ENCODE results near the gene BATF.

BATF gene

DNA sequence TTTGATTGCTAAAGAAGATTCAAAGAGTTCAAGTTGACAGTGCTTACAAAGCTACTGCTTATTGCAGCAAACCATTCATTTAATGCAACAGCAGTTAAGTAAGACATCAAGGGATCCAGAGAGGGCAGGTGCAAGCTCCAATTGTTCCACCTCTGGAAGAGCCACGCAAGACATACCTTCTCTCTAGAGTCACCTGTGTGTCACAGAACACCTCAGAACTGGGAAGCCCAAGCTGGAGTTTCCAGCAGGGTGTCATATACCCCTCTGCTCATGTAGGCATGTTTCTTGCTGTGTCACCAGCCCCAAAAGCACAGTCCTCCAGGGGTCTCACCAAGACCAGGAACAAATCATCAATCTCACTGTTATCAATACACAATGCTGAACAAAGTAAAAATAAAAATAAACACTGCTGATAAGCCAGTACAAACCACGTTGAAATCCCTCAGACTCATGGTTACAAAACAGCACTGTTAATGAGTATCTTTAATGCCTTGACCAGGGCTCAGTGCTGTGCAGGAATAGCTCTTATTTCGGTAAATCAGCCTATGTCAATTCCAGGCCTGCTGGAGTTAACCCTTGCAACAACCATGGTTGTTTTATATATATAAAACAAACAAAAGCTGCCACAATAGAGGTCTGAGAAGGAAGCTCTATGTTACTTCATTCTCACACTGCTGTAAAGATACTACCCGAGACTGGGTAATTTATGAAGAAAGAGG lies 37.4 kb upstream of the BATF start:
- ChIA-PET POLR2A (ENCODE audit: low non-redundant PET) (no interaction called here), CTCF (interaction anchor here (0.6 kb wide), 1 partner anchor 174 kb away, joined by 3 read pairs; no protein-coding TSS in a partner anchor)

DNA sequence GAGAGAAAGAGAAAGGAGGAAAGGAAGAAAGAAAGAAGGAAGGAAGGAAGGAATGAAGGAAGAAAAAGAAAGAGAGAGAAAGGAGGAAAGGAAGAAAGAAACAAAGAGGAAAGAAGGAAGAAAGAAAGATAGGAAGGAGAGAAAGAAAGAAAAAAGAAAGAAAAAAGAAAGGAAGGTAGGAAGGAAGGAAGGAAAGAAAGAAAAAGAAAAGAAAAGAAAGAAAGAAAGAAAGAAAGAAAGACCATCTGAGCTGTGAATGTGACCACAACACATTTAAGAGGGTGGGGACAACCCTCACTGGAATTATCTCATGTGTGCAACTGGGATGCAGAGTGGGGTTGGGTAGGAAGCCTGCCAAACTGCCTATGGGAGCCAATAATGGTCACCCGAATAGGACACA lies 36.0 kb upstream of the BATF start:
- CTCF ChIA-PET: no interaction called here
- TF ChIP-seq, protein P1, sequence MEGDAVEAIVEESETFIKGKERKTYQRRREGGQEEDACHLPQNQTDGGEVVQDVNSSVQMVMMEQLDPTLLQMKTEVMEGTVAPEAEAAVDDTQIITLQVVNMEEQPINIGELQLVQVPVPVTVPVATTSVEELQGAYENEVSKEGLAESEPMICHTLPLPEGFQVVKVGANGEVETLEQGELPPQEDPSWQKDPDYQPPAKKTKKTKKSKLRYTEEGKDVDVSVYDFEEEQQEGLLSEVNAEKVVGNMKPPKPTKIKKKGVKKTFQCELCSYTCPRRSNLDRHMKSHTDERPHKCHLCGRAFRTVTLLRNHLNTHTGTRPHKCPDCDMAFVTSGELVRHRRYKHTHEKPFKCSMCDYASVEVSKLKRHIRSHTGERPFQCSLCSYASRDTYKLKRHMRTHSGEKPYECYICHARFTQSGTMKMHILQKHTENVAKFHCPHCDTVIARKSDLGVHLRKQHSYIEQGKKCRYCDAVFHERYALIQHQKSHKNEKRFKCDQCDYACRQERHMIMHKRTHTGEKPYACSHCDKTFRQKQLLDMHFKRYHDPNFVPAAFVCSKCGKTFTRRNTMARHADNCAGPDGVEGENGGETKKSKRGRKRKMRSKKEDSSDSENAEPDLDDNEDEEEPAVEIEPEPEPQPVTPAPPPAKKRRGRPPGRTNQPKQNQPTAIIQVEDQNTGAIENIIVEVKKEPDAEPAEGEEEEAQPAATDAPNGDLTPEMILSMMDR (conservative IDR thresholded peaks at IDR 0.05; ENCODE audit: low read depth): no peak
- H3K27ac ChIP-seq: no peak overlapping the region
- POLR2A ChIA-PET (ENCODE audit: low non-redundant PET): no interaction called here
- DNase-seq (ENCODE audit: low spot score): no peak

More for the DNA sequence above, 37.4 kb upstream of the BATF start:
- TF ChIP-seq, protein P1 (conservative IDR thresholded peaks at IDR 0.05; ENCODE audit: low read depth): no peak
- no peak for DNase-seq (ENCODE audit: low spot score)
- no peak overlapping the region for H3K27ac ChIP-seq

DNA sequence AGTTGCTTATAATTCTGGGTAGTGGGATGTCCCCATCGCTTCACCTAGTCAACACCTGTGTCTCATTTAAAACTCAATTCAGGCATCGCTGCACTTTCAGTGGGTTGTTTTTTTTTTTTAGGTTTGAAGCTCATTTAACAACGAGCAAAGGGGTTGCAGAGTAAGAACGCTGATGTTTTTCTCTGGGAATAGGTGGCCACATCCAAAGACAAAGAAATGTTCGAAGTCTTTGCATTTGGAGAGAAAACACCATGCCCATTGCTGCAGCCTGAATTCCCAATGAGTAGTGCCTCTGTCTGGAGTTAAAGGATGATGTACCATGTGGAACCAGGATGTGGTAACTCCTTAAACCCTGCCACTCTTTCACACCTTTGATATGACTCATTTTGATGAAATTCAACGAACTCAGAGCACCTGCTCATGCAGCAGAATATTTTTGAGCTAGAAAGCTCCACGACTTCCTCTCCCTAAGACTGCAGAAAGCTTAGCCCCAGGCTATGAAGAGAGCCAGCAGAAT lies 35.1 kb upstream of the BATF start:
- POLR2A ChIA-PET (ENCODE audit: low non-redundant PET): interaction anchor here (0.5 kb wide), 1 partner anchor 11 kb away, joined by 6 read pairs; no protein-coding TSS in a partner anchor

GRCh38 chr14:75489480-75489837 lies 32.8 kb upstream of the BATF start:
- ChIA-PET CTCF (interaction anchor here (0.5 to 2.8 kb wide), 28 partner anchors 10 to 619 kb away, joined by 3 to 34 read pairs (median 3); partner anchors contain the start of gene JDP2), POLR2A (ENCODE audit: low non-redundant PET) (no interaction called here)
- no peak overlapping the region for H3K27ac ChIP-seq
- TF ChIP-seq, protein P1 (conservative IDR thresholded peaks at IDR 0.05; ENCODE audit: low read depth): no peak
- DNase-seq (ENCODE audit: low spot score): no peak

More for the DNA sequence above, 35.1 kb upstream of the BATF start:
- H3K27ac ChIP-seq: no peak overlapping the region
- CTCF ChIA-PET: interaction anchor here (0.7 to 2.8 kb wide), 4 partner anchors 66 to 198 kb away, joined by 3 to 34 read pairs (median 3); no protein-coding TSS in a partner anchor
- DNase-seq (ENCODE audit: low spot score): peak; percentile 74
- TF ChIP-seq, protein P1 (conservative IDR thresholded peaks at IDR 0.05; ENCODE audit: low read depth): no peak

DNA sequence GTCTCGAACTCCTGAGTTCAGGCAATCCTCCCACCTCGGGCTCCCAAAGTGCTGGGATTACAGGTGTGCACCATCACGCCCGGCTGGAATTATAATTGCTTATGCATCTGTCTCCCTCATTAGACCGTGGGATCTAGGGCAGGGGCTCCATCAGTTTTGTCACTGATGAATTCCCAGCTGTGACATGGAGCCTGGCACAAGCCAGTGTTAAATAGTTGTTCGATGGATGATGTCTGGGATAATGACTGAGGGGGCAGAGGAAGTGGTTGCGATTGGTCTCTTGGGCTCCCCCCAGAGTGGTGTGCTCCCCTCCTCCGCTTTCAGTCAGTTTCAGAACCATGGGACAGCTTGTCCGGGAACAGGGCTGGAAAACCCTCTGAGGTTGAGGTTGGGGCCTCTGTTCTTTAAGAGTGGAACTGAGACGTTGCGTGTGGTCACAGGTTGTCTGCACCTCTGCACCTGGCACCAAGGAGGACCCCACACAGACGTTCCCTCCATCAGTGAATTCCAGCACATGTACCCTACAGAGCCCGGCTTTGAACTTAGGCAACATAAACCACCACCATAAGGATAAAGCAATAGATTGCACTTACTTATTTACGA lies 30.8 kb upstream of the BATF start:
- H3K27ac ChIP-seq: no peak overlapping the region
- no peak for DNase-seq (ENCODE audit: low spot score)
- TF ChIP-seq, protein P1 (conservative IDR thresholded peaks at IDR 0.05; ENCODE audit: low read depth): no peak
- POLR2A ChIA-PET (ENCODE audit: low non-redundant PET): no interaction called here
- CTCF ChIA-PET: interaction anchor here (0.9 to 1.8 kb wide), 3 partner anchors 15 to 184 kb away, joined by 3 to 5 read pairs (median 3); no protein-coding TSS in a partner anchor

DNA sequence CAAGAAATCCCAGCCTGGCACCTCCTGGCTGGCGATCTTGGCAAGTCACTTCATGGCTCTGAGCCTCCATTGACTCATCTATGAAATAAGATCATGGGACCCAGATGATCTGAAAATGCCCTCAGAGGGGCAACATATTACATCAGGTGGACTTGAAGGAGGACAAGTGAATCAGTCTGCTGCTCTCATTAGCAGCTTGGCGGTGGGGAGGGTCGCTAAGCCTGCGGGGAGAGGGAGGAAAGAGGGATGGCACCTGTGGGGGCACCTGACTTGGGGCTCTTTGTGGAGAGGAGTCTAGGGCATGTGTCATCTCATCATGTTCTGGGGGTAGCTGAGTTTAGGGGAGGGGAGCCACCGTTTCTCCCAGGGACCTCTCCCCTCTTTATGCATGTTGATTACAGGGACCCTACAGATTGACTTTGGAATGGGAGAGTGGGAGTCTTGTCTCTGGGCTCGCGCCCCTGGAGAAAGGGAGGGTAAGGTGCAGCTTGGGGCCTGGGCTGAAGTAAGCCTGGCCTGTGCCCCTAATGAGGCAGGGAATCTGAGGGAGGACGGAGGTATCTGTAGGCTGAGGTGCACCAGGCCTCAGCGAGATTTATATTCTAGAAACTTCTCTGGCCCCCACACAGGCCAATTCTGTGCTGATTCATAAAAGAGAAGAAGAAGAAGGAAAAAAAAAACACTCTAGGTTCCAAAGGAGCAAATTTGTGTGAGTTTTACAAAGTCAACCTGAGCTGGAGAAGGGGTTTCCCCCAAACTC lies 29.3 kb upstream of the BATF start:
- CTCF ChIA-PET: interaction anchor here (0.6 to 1.8 kb wide), 3 partner anchors 68 to 219 kb away, joined by 3 to 5 read pairs (median 4); no protein-coding TSS in a partner anchor
- no peak overlapping the region for H3K27ac ChIP-seq
- POLR2A ChIA-PET (ENCODE audit: low non-redundant PET): no interaction called here
- no peak for DNase-seq (ENCODE audit: low spot score)
- TF ChIP-seq, protein P1 (conservative IDR thresholded peaks at IDR 0.05; ENCODE audit: low read depth): no peak
